ENCODE data around the gene PREPL.

DNA sequence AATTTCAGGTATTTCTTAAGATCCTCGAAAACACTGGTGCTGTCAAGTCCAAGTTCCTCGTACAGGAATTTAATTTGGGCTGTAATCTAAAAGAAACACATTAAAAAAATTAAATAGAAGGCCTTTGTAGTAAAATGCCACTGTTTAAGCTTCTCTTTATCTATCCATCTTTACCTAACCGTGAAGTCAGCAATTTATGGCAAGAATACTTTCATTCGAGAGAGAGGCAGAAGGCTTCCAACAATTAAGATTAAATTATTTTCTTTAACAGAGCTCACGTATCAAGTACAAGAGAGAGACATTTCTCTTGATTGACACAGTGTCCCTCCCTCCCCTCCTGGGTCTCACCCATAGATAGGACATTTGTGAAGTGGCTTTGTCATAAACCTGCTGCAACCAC is 39.9 kb downstream of the PREPL start:
- TF ChIP-seq, protein P1, sequence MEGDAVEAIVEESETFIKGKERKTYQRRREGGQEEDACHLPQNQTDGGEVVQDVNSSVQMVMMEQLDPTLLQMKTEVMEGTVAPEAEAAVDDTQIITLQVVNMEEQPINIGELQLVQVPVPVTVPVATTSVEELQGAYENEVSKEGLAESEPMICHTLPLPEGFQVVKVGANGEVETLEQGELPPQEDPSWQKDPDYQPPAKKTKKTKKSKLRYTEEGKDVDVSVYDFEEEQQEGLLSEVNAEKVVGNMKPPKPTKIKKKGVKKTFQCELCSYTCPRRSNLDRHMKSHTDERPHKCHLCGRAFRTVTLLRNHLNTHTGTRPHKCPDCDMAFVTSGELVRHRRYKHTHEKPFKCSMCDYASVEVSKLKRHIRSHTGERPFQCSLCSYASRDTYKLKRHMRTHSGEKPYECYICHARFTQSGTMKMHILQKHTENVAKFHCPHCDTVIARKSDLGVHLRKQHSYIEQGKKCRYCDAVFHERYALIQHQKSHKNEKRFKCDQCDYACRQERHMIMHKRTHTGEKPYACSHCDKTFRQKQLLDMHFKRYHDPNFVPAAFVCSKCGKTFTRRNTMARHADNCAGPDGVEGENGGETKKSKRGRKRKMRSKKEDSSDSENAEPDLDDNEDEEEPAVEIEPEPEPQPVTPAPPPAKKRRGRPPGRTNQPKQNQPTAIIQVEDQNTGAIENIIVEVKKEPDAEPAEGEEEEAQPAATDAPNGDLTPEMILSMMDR (IDR thresholded peaks at IDR 0.05 in 2 of 3, conservative IDR thresholded peaks at IDR 0.05 in 1 of 3; ENCODE audit: control insufficient read depth in 2 of 3, extremely low read depth in 1 of 3, insufficient read depth in 1 of 3, low read depth in 3 of 3, low read length in 3 of 3), result no peak
- TF ChIP-seq EZH2 (IDR thresholded peaks at IDR 0.05; ENCODE audit: borderline replicate concordance, control insufficient read depth, low read depth, low read length) (no peak), KAT2A (conservative IDR thresholded peaks at IDR 0.05; ENCODE audit: control insufficient read depth, low read depth, low read length) (no peak), IKZF1 (conservative IDR thresholded peaks at IDR 0.05) (no peak)
